Measurements from ENCODE around the gene CACTIN.

DNA sequence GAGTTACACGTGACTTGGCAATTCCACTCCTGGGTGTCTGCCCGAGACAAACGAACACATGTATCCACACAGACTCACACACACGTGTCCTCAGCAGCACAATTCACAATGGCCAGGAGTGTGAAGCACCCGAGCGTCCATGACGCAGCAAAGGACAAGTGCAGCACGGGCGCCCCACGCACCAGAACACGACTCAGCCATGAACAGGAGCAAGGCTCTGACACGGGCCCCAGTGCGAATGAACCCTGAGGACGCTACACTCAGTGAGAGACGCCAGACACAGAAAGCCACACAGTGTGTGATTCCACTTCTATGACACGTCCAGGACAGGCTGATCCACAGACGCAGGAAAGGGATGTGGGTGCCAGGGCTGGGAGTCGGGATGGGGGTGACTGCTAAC is 37.2 kb upstream of the CACTIN start:
- TF ChIP-seq JUND (IDR thresholded peaks at IDR 0.05), result no peak
- TF ChIP-seq YY1 (IDR thresholded peaks at IDR 0.05; ENCODE audit: extremely low read depth, insufficient replicate concordance, low read depth, low read length), result no peak
- TF ChIP-seq, protein P1, sequence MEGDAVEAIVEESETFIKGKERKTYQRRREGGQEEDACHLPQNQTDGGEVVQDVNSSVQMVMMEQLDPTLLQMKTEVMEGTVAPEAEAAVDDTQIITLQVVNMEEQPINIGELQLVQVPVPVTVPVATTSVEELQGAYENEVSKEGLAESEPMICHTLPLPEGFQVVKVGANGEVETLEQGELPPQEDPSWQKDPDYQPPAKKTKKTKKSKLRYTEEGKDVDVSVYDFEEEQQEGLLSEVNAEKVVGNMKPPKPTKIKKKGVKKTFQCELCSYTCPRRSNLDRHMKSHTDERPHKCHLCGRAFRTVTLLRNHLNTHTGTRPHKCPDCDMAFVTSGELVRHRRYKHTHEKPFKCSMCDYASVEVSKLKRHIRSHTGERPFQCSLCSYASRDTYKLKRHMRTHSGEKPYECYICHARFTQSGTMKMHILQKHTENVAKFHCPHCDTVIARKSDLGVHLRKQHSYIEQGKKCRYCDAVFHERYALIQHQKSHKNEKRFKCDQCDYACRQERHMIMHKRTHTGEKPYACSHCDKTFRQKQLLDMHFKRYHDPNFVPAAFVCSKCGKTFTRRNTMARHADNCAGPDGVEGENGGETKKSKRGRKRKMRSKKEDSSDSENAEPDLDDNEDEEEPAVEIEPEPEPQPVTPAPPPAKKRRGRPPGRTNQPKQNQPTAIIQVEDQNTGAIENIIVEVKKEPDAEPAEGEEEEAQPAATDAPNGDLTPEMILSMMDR (IDR thresholded peaks at IDR 0.05 in 2 of 3, conservative IDR thresholded peaks at IDR 0.05 in 1 of 3; ENCODE audit: borderline replicate concordance in 1 of 3, insufficient read depth in 1 of 3, low read depth in 2 of 3, low read length in 2 of 3), result no peak
- TF ChIP-seq SRF (IDR thresholded peaks at IDR 0.05; ENCODE audit: low read depth), result no peak
- no peak for TF ChIP-seq SP1 (IDR thresholded peaks at IDR 0.05; ENCODE audit: low read depth)
- no peak for TF ChIP-seq EZH2 (IDR thresholded peaks at IDR 0.05)
- TF ChIP-seq POLR2AphosphoS5 (IDR thresholded peaks at IDR 0.05; ENCODE audit: low read depth, low read length), result no peak
- TF ChIP-seq, protein P2, sequence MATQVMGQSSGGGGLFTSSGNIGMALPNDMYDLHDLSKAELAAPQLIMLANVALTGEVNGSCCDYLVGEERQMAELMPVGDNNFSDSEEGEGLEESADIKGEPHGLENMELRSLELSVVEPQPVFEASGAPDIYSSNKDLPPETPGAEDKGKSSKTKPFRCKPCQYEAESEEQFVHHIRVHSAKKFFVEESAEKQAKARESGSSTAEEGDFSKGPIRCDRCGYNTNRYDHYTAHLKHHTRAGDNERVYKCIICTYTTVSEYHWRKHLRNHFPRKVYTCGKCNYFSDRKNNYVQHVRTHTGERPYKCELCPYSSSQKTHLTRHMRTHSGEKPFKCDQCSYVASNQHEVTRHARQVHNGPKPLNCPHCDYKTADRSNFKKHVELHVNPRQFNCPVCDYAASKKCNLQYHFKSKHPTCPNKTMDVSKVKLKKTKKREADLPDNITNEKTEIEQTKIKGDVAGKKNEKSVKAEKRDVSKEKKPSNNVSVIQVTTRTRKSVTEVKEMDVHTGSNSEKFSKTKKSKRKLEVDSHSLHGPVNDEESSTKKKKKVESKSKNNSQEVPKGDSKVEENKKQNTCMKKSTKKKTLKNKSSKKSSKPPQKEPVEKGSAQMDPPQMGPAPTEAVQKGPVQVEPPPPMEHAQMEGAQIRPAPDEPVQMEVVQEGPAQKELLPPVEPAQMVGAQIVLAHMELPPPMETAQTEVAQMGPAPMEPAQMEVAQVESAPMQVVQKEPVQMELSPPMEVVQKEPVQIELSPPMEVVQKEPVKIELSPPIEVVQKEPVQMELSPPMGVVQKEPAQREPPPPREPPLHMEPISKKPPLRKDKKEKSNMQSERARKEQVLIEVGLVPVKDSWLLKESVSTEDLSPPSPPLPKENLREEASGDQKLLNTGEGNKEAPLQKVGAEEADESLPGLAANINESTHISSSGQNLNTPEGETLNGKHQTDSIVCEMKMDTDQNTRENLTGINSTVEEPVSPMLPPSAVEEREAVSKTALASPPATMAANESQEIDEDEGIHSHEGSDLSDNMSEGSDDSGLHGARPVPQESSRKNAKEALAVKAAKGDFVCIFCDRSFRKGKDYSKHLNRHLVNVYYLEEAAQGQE (IDR thresholded peaks at IDR 0.05; ENCODE audit: low read depth), result no peak
- TF ChIP-seq CEBPB (IDR thresholded peaks at IDR 0.05; ENCODE audit: low read depth), result no peak
- no peak for TF ChIP-seq ELF1 (IDR thresholded peaks at IDR 0.05; ENCODE audit: borderline replicate concordance, low read depth)
- no peak for TF ChIP-seq ZNF274 (IDR thresholded peaks at IDR 0.05; ENCODE audit: low read depth, low read length)
- no peak for TF ChIP-seq POLR2A (IDR thresholded peaks at IDR 0.05; ENCODE audit: borderline replicate concordance, extremely low read depth, insufficient read depth, insufficient read length)
